GM12891 (cell line): ENCODE measurements around the gene HOXB13.

Experiments
- POLR2A ChIP-seq: IDR thresholded peaks from 2 replicates; pipeline ENCODE4 v1.6.1; 2011; ENCODE audit warnings: low read depth, low read length, control low read depth
- POLR2AphosphoS5 ChIP-seq: IDR thresholded peaks from 2 replicates; pipeline ENCODE4 v1.6.1; 2011; ENCODE audit warnings: low read depth, low read length, control low read depth
- POU2F2 ChIP-seq: IDR thresholded peaks from 2 replicates; pipeline ENCODE4 v1.6.1; 2011; ENCODE audit warnings: low read depth, mild to moderate bottlenecking, control low read depth, low read length, moderate library complexity
- SPI1 ChIP-seq: IDR thresholded peaks from 2 replicates; pipeline ENCODE4 v1.6.1; 2011; ENCODE audit warnings: low read depth, low read length, control low read depth
- TAF1 ChIP-seq: IDR thresholded peaks from 2 replicates; pipeline ENCODE4 v1.6.1; 2011; ENCODE audit warnings: low read depth, low read length, control low read depth

DNA sequence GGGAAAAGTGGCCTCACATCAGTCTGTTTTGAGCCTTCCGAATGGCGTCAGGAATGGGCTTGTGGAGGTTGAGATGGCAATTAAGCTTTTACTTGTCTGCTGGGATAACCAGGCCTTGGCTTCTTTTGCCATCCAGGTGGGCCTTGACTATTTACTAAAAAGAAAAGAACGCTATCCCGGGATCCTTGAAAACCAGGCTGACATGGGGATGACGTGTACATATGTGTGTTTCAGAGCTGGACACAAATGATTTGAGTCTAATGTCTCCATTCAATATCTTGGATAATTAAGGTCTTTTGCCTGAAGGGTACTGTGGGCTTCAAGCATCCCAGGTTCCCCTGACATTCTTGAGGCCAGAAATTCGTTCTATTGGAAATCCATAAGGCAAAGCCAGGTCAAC, 32.6 kb upstream of the HOXB13 start:
- no peak for TF ChIP-seq POLR2A
- TF ChIP-seq POLR2AphosphoS5 = no peak
- no peak for TF ChIP-seq SPI1
- no peak for TF ChIP-seq POU2F2
- no peak for TF ChIP-seq TAF1
